ENCODE results near the gene CPT2. TPM values are rescaled to one million over a fixed set of nuclear protein-coding genes. Genes with fewer than 3 reads are reported as not detected.

Gene CPT2
- total and polyA plus RNA-seq, 9 of the 15 experiments (the other 6 are each of a cell fraction or from before 2014, with no cell fraction given): 7.6 to 25.1 (median 16.8) TPM

DNA sequence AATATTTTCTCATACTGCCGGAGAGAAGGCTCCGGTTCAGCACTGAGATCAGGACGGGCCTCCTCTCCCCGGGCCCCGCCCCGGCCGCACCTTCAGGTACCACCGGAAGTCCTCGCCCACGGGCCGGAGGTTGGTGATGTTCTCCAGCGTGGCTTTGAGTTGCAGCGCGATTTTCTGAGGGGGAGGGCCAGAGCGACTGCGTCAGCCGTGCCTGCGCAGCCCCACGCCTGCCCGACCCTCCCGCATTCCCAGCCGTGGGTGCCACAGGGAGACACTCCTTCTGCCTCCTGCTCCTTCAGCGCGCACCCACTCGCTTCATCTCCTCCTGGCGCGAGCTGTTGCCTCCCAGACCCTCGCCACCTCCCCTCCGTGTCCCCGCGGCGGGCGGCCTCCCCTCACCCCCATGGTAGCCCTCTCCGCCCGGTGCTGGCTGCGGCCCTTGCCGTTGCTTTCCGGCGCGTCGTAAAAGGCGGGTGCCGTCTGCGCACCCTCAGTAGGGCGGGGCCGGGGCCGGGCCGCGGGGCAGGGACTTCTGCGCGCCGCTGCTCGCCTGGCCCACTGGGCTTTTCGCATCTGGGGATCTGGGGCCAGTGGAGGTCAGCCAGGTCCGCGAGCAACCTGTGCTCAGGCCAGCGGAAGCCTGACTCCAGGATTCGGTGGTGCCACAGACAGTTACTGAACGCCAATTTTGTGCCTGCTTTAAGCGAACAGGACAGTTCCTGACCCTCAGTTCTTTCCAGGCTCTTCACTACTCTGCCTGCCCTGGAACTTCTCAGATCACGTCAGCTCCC, 23.7 kb downstream of the CPT2 start, which contains the start of gene CZIB (continued):
- TF ChIP-seq, protein P1, sequence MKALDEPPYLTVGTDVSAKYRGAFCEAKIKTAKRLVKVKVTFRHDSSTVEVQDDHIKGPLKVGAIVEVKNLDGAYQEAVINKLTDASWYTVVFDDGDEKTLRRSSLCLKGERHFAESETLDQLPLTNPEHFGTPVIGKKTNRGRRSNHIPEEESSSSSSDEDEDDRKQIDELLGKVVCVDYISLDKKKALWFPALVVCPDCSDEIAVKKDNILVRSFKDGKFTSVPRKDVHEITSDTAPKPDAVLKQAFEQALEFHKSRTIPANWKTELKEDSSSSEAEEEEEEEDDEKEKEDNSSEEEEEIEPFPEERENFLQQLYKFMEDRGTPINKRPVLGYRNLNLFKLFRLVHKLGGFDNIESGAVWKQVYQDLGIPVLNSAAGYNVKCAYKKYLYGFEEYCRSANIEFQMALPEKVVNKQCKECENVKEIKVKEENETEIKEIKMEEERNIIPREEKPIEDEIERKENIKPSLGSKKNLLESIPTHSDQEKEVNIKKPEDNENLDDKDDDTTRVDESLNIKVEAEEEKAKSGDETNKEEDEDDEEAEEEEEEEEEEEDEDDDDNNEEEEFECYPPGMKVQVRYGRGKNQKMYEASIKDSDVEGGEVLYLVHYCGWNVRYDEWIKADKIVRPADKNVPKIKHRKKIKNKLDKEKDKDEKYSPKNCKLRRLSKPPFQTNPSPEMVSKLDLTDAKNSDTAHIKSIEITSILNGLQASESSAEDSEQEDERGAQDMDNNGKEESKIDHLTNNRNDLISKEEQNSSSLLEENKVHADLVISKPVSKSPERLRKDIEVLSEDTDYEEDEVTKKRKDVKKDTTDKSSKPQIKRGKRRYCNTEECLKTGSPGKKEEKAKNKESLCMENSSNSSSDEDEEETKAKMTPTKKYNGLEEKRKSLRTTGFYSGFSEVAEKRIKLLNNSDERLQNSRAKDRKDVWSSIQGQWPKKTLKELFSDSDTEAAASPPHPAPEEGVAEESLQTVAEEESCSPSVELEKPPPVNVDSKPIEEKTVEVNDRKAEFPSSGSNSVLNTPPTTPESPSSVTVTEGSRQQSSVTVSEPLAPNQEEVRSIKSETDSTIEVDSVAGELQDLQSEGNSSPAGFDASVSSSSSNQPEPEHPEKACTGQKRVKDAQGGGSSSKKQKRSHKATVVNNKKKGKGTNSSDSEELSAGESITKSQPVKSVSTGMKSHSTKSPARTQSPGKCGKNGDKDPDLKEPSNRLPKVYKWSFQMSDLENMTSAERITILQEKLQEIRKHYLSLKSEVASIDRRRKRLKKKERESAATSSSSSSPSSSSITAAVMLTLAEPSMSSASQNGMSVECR (CRISPR knock-in tag; IDR thresholded peaks at IDR 0.05): peak; percentile 93
- no peak for TF ChIP-seq PHB2 (IDR thresholded peaks at IDR 0.05; ENCODE audit: low read depth)
- TF ChIP-seq CBX2 (IDR thresholded peaks at IDR 0.05; ENCODE audit: insufficient read depth, low read length, poor library complexity, severe bottlenecking): no peak
- TF ChIP-seq HSF4 (CRISPR knock-in tag; IDR thresholded peaks at IDR 0.05; ENCODE audit: borderline replicate concordance): no peak
- peak; percentile 66 for TF ChIP-seq L3MBTL2 (IDR thresholded peaks at IDR 0.05)
- TF ChIP-seq KDM4B (IDR thresholded peaks at IDR 0.05; ENCODE audit: borderline replicate concordance in 2 of 2, low read depth in 1 of 2): peak in 1 of 2 experiments; percentile 85; a peak in 1 of 4 replicates
- TF ChIP-seq CXXC5 (CRISPR knock-in tag; IDR thresholded peaks at IDR 0.05): peak; percentile 95
- TF ChIP-seq ZBED1 (IDR thresholded peaks at IDR 0.05): no peak
- TF ChIP-seq WHSC1 (IDR thresholded peaks at IDR 0.05; ENCODE audit: low read length): no peak
- no peak for TF ChIP-seq TAL1 (IDR thresholded peaks at IDR 0.05)
- TF ChIP-seq XRCC3 (IDR thresholded peaks at IDR 0.05): no peak
- peak; percentile 100 for TF ChIP-seq EP400 (IDR thresholded peaks at IDR 0.05)
- TF ChIP-seq, protein P2, sequence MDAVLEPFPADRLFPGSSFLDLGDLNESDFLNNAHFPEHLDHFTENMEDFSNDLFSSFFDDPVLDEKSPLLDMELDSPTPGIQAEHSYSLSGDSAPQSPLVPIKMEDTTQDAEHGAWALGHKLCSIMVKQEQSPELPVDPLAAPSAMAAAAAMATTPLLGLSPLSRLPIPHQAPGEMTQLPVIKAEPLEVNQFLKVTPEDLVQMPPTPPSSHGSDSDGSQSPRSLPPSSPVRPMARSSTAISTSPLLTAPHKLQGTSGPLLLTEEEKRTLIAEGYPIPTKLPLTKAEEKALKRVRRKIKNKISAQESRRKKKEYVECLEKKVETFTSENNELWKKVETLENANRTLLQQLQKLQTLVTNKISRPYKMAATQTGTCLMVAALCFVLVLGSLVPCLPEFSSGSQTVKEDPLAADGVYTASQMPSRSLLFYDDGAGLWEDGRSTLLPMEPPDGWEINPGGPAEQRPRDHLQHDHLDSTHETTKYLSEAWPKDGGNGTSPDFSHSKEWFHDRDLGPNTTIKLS (IDR thresholded peaks at IDR 0.05; ENCODE audit: borderline replicate concordance, low read depth): peak; percentile 93
- TF ChIP-seq HDAC1 (IDR thresholded peaks at IDR 0.05): peak in 1 of 2 experiments; percentile 98; a peak in 2 of 4 replicates
- TF ChIP-seq SMAD3 (CRISPR knock-in tag; conservative IDR thresholded peaks at IDR 0.05): 0 out of 2 replicates have a peak, but pooled peaks have one; percentile 21
- TF ChIP-seq ZNF197 (CRISPR knock-in tag; IDR thresholded peaks at IDR 0.05; ENCODE audit: low read depth): no peak
- TF ChIP-seq, protein P3, sequence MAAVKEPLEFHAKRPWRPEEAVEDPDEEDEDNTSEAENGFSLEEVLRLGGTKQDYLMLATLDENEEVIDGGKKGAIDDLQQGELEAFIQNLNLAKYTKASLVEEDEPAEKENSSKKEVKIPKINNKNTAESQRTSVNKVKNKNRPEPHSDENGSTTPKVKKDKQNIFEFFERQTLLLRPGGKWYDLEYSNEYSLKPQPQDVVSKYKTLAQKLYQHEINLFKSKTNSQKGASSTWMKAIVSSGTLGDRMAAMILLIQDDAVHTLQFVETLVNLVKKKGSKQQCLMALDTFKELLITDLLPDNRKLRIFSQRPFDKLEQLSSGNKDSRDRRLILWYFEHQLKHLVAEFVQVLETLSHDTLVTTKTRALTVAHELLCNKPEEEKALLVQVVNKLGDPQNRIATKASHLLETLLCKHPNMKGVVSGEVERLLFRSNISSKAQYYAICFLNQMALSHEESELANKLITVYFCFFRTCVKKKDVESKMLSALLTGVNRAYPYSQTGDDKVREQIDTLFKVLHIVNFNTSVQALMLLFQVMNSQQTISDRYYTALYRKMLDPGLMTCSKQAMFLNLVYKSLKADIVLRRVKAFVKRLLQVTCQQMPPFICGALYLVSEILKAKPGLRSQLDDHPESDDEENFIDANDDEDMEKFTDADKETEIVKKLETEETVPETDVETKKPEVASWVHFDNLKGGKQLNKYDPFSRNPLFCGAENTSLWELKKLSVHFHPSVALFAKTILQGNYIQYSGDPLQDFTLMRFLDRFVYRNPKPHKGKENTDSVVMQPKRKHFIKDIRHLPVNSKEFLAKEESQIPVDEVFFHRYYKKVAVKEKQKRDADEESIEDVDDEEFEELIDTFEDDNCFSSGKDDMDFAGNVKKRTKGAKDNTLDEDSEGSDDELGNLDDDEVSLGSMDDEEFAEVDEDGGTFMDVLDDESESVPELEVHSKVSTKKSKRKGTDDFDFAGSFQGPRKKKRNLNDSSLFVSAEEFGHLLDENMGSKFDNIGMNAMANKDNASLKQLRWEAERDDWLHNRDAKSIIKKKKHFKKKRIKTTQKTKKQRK (IDR thresholded peaks at IDR 0.05; ENCODE audit: borderline replicate concordance, low read depth, low read length): no peak
- TF ChIP-seq MEF2D (tag; conservative IDR thresholded peaks at IDR 0.05; ENCODE audit: low read depth): no peak; the same call in 1 of the 2 replicates
- TF ChIP-seq HDGF (IDR thresholded peaks at IDR 0.05): no peak
- TF ChIP-seq ZNF121 (CRISPR knock-in tag; conservative IDR thresholded peaks at IDR 0.05): no peak
